WTC11 (cell line): ENCODE data around the gene JAZF1. TPM values are rescaled to one million over a fixed set of nuclear protein-coding genes. Genes with fewer than 3 reads are reported as not detected.

ENCODE experiments used
- ATAC-seq: fragments of 200-7000 bp; cut with Tn5 transposase; 2 replicates; pipeline ENCODE4 v1.10.0; 2021; ENCODE audit warnings: mild to moderate bottlenecking, moderate library complexity
- CTCF ChIA-PET: fragments of 300-600 bp; sonication (Branson Sonifier 250); formaldehyde crosslinking; loops from one replicate; lab custom pipeline; 2021; ENCODE audit warnings: antibody characterized with exemption; lab: Charles Lee
- POLR2A ChIA-PET: fragments of 350-600 bp; sonication (Branson Sonifier 250); formaldehyde crosslinking; loops from one replicate; lab custom pipeline; 2021; ENCODE audit warnings: antibody characterized with exemption; lab: Charles Lee
- DNase-seq: peaks from one replicate; pipeline ENCODE4 v3.0.0; 2021; ENCODE audit warnings: low spot score
- H3K27ac Mint-ChIP-seq: 2 replicates; pipeline ENCODE4 v1.8.0; 2021; ENCODE audit warnings: mixed read lengths
- H3K27me3 Mint-ChIP-seq: 2 replicates; pipeline ENCODE4 v1.8.0; 2021; ENCODE audit warnings: low read depth, mild to moderate bottlenecking, moderate library complexity, mixed read lengths
- H3K36me3 Mint-ChIP-seq: 2 replicates; pipeline ENCODE4 v1.8.0; 2021; ENCODE audit warnings: mixed read lengths
- H3K4me1 Mint-ChIP-seq: 2 replicates; pipeline ENCODE4 v1.8.0; 2022; ENCODE audit warnings: mixed read lengths
- H3K4me3 Mint-ChIP-seq: 2 replicates; pipeline ENCODE4 v1.8.0; 2021; ENCODE audit warnings: mild to moderate bottlenecking, moderate library complexity, mixed read lengths
- H3K9me3 Mint-ChIP-seq: 2 replicates; pipeline ENCODE4 v1.8.0; 2021; ENCODE audit warnings: mixed read lengths
- ATF1 ChIP-seq: sonication (generic); formaldehyde crosslinking; IDR thresholded peaks from 2 replicates; pipeline ENCODE4 v1.8.1; 2023; ENCODE audit warnings: mild to moderate bottlenecking, moderate library complexity, missing genetic modification reagents
- E2F5 ChIP-seq: sonication (generic); formaldehyde crosslinking; IDR thresholded peaks from 2 replicates; pipeline ENCODE4 v1.8.1; 2022; ENCODE audit warnings: mild to moderate bottlenecking, moderate library complexity, missing genetic modification reagents
- IRF1 ChIP-seq: sonication (generic); formaldehyde crosslinking; IDR thresholded peaks from 2 replicates; pipeline ENCODE4 v1.8.0; 2023; ENCODE audit warnings: missing genetic modification reagents
- IRF2 ChIP-seq: sonication (generic); formaldehyde crosslinking; IDR thresholded peaks from 2 replicates; pipeline ENCODE4 v1.8.0; 2022; ENCODE audit warnings: low read depth, missing genetic modification reagents, borderline replicate concordance
- MYBL2 ChIP-seq: sonication (generic); formaldehyde crosslinking; IDR thresholded peaks from 2 replicates; pipeline ENCODE4 v1.8.1; 2023; ENCODE audit warnings: mild to moderate bottlenecking, moderate library complexity, missing genetic modification reagents
- NFATC4 ChIP-seq: fragments of 250-450 bp; sonication (Bioruptor Pico); IDR thresholded peaks from 2 replicates; pipeline ENCODE4 v1.9.0; 2021; ENCODE audit warnings: mild to moderate bottlenecking
- NFYB ChIP-seq: sonication (generic); formaldehyde crosslinking; conservative IDR thresholded peaks from 2 replicates; pipeline ENCODE4 v1.8.0; 2022; ENCODE audit warnings: low read depth, missing genetic modification reagents
- NR1H2 ChIP-seq: sonication (generic); formaldehyde crosslinking; IDR thresholded peaks from 2 replicates; pipeline ENCODE4 v1.9.0; 2021; ENCODE audit warnings: mild to moderate bottlenecking, moderate library complexity, missing genetic modification reagents
- NR3C1 ChIP-seq: sonication (generic); formaldehyde crosslinking; conservative IDR thresholded peaks from 2 replicates; pipeline ENCODE4 v1.8.1; 2023; ENCODE audit warnings: low read depth, mild to moderate bottlenecking, missing genetic modification reagents
- RORB ChIP-seq: fragments of 250-450 bp; sonication (Bioruptor Pico); IDR thresholded peaks from 2 replicates; pipeline ENCODE4 v1.9.0; 2021; ENCODE audit warnings: mild to moderate bottlenecking
- SOX15 ChIP-seq: fragments of 250-450 bp; sonication (Bioruptor Pico); IDR thresholded peaks from 2 replicates; pipeline ENCODE4 v1.9.0; 2021; ENCODE audit warnings: mild to moderate bottlenecking
- ZNF396 ChIP-seq: fragments of 250-450 bp; sonication (Bioruptor Pico); IDR thresholded peaks from 2 replicates; pipeline ENCODE4 v1.8.0; 2021; ENCODE audit warnings: mild to moderate bottlenecking, moderate library complexity, borderline replicate concordance
- ZNF532 ChIP-seq: fragments of 250-450 bp; sonication (Bioruptor Pico); IDR thresholded peaks from 2 replicates; pipeline ENCODE4 v1.9.0; 2021; ENCODE audit warnings: mild to moderate bottlenecking, borderline replicate concordance
- ZNF671 ChIP-seq: fragments of 250-450 bp; sonication (Bioruptor Pico); IDR thresholded peaks from 2 replicates; pipeline ENCODE4 v1.8.0; 2021; ENCODE audit warnings: mild to moderate bottlenecking
- total RNA-seq: library from RNA; stranded (reverse); gene quantifications from 3 replicates; pipeline ENCODE4 v1.2.3, GENCODE V29; 2021
- TF ChIP-seq, protein P1 (sequence below): sonication (generic); formaldehyde crosslinking; IDR thresholded peaks from 2 replicates; pipeline ENCODE4 v1.8.1; 2022; ENCODE audit warnings: mild to moderate bottlenecking, missing genetic modification reagents, moderate library complexity, borderline replicate concordance
- TF ChIP-seq, protein P2 (sequence below): sonication (generic); formaldehyde crosslinking; conservative IDR thresholded peaks from 2 replicates; pipeline ENCODE4 v1.8.1; 2022; ENCODE audit warnings: mild to moderate bottlenecking, missing genetic modification reagents

JAZF1 gene
- total RNA-seq, 1 experiment from 2014 or later, result 19.0 TPM

DNA sequence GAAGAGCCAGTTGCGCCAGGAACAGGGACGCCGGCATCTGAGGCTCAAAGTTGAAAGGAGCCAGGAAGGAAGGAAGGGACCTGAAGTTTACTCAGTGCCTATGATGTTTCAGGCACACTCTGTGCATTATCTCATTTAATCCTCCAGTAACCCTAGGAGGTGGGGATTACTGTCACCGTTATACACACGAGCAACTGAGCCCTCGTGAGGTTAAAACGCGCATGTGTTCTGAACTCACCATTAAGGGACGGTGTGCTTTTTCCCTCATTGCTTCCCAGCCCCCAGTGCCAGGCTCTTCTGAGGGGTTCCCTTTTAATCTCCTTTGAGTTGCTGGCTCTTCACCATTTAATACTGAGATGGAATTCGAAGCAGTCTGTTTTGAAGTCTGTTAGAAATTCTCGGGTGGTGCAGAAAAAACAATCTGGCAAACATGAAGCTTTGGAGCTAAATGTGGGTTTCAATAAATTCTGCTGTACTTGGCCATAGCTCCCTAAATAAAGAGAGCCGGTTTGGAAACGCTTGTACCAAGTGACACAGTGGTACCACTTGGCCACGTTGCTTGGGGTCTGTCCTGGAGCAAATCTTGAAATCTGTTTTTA lies 338.4 kb downstream of the JAZF1 start:
- no peak for TF ChIP-seq NFYB (CRISPR knock-in tag)
- DNase-seq (no peak), ATAC-seq (peak; percentile 29)
- Mint-ChIP-seq H3K4me1 (peaks cover 25% of the 10 kb centered on the region), H3K27ac (peak overlapping the region; percentile 22; the same call in 1 of the 2 replicates), H3K4me3 (no peak overlapping the region), H3K9me3 (no peaks in the 10 kb centered on the region), H3K27me3 (no peaks in the 10 kb centered on the region), H3K36me3 (peaks cover 3% of the 10 kb centered on the region)
- ChIA-PET POLR2A (interaction anchor here (0.7 kb wide), 1 partner anchor 267 kb away, joined by 3 read pairs; no protein-coding TSS in a partner anchor), CTCF (interaction anchor here (0.7 to 1.6 kb wide), 2 partner anchors 55 to 251 kb away, joined by 3 to 4 read pairs (median 3); no protein-coding TSS in a partner anchor)

DNA sequence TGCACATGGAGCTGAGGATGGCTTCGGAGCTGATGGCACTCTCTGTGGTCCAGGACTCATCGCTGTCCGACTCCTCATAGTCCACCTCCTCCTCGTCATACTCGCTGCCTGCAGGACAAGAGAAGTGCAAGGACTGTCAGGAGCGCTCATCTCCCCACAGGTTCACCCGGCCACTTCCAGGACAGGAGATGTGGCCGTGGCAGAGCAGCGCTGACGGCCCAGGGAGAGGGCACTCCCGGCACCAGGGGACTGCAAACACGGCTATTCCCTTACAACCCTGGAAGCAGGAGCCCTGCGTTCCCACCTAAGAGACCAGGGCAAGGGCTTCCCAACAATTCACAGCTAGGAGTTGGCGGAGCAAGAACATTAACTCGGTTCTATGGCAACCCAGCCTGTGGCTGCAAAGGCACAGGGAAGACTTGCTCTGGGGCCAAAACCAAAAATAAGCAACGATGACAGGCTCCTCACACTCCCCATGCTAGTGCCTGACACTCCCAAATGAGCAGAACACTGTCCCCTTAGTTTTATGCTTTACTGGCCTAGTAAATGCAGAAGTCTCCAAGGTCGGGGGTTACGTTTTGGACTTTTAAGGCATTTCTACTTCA lies 339.7 kb downstream of the JAZF1 start:
- TF ChIP-seq E2F5 (CRISPR knock-in tag), result no peak
- no peak for TF ChIP-seq SOX15 (CRISPR knock-in tag)
- no peak for TF ChIP-seq ATF1 (CRISPR knock-in tag)
- TF ChIP-seq MYBL2, result no peak
- TF ChIP-seq, protein P1, sequence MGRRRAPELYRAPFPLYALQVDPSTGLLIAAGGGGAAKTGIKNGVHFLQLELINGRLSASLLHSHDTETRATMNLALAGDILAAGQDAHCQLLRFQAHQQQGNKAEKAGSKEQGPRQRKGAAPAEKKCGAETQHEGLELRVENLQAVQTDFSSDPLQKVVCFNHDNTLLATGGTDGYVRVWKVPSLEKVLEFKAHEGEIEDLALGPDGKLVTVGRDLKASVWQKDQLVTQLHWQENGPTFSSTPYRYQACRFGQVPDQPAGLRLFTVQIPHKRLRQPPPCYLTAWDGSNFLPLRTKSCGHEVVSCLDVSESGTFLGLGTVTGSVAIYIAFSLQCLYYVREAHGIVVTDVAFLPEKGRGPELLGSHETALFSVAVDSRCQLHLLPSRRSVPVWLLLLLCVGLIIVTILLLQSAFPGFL (CRISPR knock-in tag), result no peak
- TF ChIP-seq ZNF532 (CRISPR knock-in tag), result no peak
- TF ChIP-seq, protein P2, sequence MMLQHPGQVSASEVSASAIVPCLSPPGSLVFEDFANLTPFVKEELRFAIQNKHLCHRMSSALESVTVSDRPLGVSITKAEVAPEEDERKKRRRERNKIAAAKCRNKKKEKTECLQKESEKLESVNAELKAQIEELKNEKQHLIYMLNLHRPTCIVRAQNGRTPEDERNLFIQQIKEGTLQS (CRISPR knock-in tag), result no peak
- TF ChIP-seq IRF1 (CRISPR knock-in tag), result no peak
- peak overlapping the region; percentile 38; the same call in 1 of the 2 replicates for H3K27ac Mint-ChIP-seq
- H3K4me3 Mint-ChIP-seq, result no peak overlapping the region
- DNase-seq, result no peak
- H3K27me3 Mint-ChIP-seq, result no peaks in the 10 kb centered on the region
- H3K4me1 Mint-ChIP-seq, result peaks cover 26% of the 10 kb centered on the region
- peaks cover 3% of the 10 kb centered on the region for H3K36me3 Mint-ChIP-seq
- ChIA-PET CTCF (interaction anchor here (0.5 to 1.1 kb wide), 3 partner anchors 89 to 256 kb away, joined by 3 to 4 read pairs (median 4); no protein-coding TSS in a partner anchor), POLR2A (interaction anchor here (0.6 kb wide), 1 partner anchor 1102 kb away, joined by 3 read pairs; no protein-coding TSS in a partner anchor)
- H3K9me3 Mint-ChIP-seq, result no peaks in the 10 kb centered on the region
- no peak for ATAC-seq

DNA sequence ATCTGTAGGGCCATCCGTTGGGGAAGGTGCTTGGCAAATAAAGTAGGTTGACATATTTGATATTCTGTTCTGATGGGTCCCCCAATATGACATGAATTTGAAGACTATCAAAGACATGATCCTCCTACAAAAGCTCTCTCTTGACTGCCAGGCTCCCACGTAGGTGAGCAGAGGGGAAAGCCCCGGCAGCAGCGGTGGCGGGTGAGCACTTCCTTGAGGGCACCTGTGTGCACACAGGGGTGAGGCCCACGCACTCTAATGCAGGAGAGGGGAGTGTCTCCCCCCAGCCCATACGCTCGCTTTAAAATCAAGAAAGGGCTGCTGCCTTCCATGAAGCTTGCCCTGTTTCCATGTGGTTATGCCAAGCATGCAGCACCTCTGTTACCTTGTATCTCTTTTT lies 340.3 kb downstream of the JAZF1 start:
- H3K27me3 Mint-ChIP-seq, result no peaks in the 10 kb centered on the region
- TF ChIP-seq IRF2 (CRISPR knock-in tag) (no peak), NR1H2 (CRISPR knock-in tag) (no peak), NR3C1 (CRISPR knock-in tag) (no peak), RORB (CRISPR knock-in tag) (no peak), ZNF671 (no peak), NFATC4 (CRISPR knock-in tag) (no peak), ZNF396 (CRISPR knock-in tag) (no peak)
- DNase-seq (no peak), ATAC-seq (no peak)
- H3K4me1 Mint-ChIP-seq, result peaks cover 26% of the 10 kb centered on the region
- no peaks in the 10 kb centered on the region for H3K9me3 Mint-ChIP-seq
- H3K4me3 Mint-ChIP-seq, result no peak overlapping the region
- CTCF ChIA-PET, result interaction anchor here (0.9 to 1.5 kb wide), 3 partner anchors 95 to 254 kb away, joined by 3 to 6 read pairs (median 4); no protein-coding TSS in a partner anchor
- no peak overlapping the region for H3K27ac Mint-ChIP-seq
- H3K36me3 Mint-ChIP-seq, result peaks cover 3% of the 10 kb centered on the region
- POLR2A ChIA-PET, result no interaction called here
